NOMO-1 treated with DMSO at 0.1 percent for 48 hours (cell line): ENCODE measurements around the gene XPR1.
"Not testable (repeated sequence)": the region's sequence is repeated elsewhere in the genome, so short reads cannot be mapped to it uniquely, and the experiment has no call there.

ENCODE experiments used
- DNase-seq: peaks from one replicate; lab custom pipeline; 2025; ENCODE audit not compliant: unreplicated experiment; lab: John Stamatoyannopoulos, UW

Gene XPR1

DNA sequence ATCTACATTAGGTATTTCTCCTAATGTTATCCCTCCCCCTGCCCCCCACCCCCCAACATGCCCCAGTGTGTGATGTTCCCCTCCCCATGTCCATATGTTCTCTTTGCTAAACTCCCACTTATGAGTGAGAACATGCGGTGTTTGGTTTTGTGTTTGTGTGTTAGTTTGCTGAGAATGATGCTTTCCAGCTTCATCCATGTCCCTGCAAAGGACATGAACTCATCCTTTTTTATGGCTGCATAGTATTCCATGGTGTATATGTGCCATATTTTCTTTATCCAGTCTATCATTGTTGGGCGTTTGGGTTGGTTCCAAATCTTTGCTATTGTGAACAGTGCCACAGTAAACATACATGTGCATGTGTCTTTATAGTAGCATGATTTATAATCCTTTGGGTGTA lies 199.7 kb downstream of the XPR1 start:
- not testable (repeated sequence) for DNase-seq

DNA sequence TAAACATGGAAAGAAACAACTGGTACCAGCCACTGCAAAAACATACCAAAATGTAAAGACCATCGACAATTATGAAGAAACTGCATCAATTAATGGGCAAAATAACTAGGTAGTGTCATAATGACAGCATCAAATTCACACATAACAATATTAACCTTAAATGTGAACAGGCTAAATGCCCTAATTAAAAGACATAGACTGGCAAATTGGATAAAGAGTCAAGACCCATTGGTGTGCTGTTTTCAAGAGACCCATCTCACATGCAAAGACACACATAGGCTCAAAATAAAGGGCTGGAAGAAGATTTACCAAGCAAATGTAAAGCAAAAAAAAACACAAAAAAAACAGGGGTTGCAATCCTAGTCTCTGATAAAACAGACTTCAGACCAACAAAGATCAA lies 201.4 kb downstream of the XPR1 start:
- DNase-seq, result not testable (repeated sequence)

DNA sequence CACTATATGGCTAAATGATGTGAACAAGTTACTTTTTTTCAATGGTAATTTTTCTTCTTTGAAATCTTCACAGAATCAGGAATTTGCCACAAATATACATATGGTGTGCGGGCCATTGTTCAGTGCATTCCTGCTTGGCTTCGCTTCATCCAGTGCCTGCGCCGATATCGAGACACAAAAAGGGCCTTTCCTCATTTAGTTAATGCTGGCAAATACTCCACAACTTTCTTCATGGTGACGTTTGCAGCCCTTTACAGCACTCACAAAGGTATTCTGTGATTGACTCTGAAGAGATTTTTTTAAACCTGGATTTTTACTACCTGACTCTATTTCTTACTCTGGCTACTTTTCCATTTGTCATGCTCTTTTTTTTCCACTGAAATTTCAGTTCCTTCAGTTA lies 204.6 kb downstream of the XPR1 start:
- no peak for DNase-seq

DNA sequence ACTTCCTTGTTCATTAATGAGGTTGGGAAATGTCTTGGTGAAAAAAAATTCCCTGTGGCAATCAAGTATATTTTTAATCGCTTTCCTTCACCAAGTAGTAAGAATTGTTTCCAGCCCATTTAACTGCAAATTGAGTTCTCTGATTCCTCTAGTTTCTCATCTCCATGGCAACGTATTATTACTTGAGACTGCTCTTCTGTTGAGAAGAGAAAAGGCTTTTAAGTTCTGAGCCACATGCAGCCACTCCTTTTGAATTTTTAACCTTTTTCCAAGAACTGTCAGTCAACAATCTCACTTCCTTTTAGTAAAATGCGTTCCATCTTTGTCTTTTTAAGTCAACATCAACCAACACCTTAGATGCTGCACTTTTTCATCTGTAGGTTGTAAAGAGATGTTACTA lies 205.2 kb downstream of the XPR1 start:
- no peak for DNase-seq

DNA sequence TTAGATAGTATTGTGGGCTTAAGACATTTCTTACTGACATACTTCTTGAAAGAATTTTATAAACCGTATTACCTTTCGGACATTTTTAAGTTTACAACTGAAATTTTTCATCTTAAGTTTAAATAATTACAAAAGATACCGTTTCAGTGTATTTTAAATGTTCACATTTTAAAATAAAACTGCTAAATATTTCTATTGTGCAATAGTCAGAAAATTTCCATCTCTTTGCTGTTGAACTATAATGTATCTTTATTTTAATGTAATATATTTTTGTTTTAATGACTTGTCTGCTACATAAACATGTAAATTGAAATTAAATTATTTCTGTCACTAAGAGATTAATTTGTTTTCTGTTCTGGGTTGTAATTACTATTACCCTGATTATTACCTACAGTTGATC lies 206.7 kb downstream of the XPR1 start:
- no peak for DNase-seq

DNA sequence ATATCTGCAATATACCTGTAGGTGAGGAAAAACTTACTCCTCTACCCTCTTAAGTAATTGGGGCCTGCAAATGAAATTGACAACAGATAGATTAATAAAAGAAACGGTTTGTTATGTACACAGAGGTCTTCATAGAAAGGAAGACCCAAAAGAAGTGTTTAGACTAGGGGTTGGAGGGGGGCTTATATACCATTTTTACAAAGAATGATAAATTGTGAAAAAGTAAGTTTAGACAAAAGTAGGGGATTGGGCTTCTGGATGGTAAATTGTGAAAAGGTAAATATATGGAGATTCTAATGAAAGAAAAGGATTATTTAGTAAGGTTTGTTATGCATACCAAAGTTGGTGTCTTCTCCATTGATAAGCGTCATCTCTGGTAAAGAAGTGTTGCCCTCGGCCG lies 207.7 kb downstream of the XPR1 start:
- no peak for DNase-seq

DNA sequence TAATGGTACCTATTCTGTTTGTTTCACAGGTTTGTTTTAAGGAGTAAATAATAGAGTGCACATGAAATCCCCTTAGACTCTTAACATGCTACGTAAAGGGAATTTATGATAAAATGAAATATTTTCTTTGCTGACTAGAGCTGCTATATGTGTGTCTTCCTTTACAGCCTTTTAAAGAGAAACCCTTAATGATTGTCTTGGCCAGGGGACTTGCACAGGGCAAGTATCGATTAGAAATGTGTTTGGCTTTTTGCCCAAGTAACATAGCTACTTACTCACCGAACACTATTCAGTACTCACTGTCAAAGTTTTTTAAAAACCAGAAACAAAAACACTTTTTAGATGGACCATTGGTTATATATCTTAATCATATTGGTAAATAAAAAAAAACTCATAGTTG lies 209.6 kb downstream of the XPR1 start:
- DNase-seq, result no peak

DNA sequence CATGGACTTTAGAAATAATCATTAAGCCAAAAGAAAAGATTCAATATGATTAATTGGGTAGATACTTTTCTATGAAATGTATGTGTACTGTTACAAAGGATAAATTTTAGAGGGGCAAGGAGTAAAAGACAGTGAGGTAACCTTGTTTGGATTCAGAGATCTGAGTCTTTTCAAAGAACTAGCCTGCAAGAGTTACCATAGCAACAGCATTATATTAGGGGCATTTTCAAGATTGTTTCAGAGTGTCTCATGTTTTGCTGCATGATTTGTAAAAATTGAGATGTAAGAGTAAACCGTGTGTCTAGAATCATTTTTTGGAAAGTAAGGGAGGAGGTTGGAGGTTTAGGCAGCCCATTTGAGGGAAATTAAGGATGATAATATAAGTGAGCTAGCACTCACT lies 210.2 kb downstream of the XPR1 start:
- DNase-seq, result no peak

DNA sequence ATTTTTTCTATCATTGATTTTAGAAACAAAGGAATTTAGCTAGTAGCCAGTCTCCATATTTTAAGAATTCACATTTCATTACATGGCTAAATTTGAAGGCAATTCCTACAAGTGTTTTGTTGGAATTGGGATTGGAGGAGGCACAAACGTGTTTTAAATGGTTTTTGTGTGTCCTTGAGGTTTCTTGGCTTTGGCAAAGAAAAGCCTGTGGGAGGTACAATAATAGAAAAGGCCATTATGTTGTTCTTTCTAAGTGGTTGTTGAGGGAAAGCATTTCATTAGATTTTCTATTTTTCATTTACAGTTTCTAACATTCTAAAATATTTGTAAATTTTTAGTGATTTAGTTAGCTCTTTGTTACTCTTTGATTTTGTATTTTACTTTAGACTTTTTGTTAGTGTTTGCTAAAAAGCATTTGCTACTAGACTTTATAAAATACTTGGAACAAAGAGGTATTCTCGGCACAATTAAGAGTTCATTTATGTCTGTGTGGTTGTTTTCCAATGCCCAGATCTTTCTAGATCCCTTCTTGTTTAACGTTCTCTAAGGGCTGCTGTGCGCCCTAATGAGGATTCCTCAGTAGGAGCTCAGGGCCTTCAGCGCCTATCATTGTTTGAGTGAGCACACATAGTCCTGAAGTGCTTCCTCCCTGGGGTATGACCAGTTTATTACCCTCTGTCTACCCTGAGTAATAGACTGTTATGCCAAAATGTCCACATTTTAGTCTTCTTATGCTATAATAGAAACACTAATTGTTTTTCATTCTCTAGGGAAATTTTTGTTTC lies 210.9 kb downstream of the XPR1 start:
- DNase-seq, result no peak

DNA sequence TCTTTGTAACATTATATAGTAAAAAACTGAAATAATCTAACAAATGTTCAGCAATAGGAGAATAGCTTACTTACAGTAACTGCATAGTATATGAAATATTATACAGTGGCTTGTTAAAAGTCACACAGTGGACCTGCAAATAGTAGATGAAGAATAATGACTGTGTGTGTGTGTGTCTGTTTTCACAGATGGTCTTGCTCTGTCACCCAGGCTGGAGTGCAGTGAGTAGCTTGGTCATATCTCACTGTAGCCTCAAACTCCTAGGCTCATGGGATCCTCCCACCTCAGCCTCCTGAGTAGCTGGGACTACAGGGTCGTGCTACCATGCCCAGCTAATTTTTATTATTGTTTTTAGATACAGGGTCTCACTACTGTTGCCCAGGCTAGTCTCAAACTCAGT lies 213.5 kb downstream of the XPR1 start:
- DNase-seq, result no peak

DNA sequence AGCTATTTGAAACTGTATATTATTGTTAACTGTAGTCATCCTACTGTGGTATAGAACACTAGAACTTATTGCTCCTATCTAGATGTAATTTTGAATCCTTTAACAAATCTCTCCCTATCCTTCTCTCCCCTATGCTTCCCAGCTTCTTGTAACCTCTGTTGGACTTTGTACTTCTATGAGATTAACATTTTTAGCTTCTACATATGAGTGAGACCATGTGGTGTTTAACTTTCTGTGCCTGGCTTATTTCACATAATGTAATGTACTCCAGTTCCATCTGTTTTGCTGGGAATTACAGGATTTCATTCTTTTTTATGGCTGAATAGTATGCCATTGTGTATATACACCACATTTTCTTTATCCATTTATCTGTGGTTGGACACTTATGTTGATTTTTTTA lies 216.4 kb downstream of the XPR1 start:
- no peak for DNase-seq

DNA sequence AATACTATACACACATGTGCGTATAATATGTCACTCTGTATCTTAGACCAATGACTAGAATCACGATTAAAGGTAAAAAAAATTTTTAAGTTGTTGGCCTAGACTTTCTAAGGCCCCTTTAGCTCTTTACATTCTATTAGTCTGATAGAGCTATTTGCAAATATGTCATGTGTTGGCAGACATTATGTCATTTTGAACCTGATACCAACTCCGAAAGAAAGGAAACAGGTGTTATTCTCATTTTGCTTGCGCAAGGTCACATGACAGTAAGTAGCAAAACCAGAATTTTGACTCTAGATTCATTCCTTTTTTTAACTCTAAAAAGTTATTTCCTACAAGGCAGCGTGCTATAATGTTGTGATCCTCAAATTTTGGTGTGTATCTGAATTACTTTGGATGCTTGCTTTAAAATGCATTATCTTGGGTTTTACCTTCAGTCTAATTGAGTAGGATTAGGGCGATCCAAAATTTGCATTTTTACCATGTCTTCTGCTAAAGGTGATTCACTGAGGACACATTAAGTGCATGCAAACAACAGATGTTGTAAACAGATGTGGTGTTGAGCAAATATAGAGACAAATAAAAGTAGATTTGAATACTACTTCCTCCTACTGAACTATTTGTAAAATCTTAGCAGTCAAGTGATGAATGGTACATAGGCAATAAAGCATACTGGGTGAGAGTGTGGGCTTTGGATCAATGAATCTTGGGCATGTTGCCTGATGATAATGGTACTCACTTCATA lies 217.4 kb downstream of the XPR1 start:
- no peak for DNase-seq

DNA sequence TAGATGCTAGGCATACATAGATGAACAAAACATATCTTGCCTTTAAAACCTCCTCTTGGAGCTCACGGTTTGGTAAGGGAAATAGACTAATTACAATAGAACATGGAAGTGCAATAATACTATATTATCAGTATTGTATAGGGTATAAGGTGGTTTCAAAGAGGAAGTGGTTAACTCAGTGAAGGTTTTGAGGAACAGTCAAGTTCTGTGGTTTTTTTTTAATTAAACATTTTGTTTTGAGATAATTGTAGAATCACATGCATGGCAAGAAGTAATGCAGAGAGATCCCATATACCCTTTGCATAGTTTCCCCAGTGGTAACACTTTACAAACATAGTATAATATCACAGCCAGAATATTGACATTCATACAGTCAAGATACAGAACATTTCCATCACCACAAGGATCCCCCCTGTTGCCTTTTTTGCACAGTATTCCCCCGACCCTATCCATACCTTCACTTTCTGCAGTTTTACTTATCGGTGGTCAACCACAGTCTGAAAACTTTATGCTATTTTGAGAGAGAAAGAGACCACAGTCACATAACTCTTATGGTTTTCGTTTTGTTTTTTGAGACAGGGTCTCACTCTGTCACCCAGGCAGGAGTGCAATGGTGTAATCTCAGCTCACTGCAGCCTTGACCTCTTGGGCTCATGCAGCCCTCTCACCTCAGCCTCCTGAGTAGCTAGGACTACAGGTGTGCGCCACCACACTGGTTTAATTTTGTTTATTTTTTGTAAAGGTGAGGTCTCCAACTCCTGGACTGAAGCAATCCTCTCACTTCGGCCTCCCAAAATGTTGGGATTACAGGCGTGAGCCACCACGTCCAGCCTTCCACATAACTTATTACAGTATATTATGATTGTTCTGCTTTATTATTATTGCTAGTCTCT lies 220.4 kb downstream of the XPR1 start:
- peak; percentile 91 for DNase-seq

DNA sequence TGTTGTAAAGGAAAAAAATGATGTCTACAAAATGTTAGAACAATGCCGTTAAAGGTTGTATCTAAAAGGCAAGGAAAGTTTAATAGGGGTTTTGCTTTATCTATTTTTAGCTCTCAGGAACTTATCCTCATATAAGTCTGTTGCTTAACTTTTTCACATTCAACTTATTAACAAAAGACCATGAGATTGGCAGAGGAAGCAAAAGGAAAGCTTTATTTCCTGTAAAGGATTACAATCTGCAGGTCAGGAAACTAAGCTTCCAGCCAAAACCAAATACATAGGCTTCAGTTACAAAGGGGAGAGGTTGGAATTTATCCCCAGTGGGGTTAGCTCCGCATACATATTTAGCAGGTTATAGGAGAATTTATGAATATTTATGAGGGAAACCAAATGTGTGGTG lies 222.2 kb downstream of the XPR1 start:
- no peak for DNase-seq

DNA sequence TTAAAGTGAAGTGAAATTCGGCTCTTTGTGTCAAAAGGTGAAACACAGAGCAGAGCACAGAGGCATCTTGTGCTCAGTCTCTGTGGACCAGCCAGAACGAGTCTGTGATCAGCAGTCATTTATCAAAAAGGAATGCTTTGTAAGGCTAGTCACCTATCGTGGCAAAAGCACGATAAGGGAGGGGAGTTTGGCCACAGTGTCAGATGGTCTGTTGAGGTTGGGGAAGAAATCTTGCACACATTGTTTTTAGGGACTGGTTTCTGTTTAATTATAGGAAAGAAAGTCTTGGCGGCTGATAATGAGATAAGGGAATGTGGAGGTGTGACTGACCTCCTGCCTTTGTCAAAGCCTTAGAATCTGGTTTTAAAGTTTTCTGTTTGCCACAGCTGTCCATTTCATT lies 222.6 kb downstream of the XPR1 start:
- no peak for DNase-seq

DNA sequence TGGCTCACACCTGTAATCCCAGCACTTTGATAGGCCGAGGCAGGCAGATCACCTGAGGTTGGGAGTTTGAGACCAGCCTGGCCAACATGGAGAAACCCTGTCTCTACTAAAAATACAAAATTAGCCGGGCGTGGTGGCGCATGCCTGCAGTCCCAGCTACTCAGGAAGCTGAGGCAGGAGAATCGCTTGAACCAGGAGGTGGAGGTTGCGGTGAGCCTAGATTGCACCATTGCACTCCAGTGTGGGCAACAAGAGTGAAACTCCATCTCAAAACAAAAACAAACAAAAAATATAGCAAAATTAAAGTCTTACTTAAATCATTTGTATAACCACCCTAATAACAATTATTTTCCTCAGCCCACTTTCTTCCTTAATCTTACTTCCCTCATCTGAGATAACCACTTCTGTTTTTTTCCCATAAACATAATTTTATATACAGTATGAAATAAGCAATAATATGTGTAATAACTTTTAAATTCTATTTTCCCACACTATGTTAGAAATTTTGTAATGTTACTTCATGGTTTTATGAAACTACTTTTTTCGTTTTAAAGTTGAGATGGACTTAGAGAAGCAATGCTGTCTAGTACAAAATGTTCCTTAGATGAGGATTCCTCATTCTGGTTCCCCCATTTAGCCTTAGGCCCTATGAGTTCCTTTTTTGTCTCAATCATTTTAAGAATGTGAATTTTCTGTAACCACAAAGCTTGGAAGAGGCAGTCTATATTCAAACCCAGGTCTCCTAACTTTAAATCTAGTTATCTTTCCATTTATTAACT lies 226.3 kb downstream of the XPR1 start:
- peak; percentile 56 for DNase-seq

DNA sequence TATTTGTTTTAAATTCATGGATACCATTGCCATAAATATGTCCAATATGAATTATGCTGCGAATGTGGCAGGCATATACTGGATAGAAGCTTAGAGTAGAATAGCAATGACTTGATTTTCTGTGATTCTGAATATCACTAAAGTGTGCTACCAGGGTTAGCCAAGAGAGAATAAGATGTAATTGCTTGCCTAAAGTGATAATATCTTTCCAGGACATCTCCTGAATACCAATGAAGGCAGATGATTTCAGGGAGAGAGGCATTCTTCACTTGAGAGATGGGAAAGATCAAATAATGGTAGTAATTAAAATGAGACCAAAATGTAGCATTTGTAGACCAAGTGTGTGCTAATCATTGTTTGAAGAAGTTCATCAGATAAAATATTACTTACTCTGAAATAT lies 227.5 kb downstream of the XPR1 start:
- DNase-seq, result no peak

DNA sequence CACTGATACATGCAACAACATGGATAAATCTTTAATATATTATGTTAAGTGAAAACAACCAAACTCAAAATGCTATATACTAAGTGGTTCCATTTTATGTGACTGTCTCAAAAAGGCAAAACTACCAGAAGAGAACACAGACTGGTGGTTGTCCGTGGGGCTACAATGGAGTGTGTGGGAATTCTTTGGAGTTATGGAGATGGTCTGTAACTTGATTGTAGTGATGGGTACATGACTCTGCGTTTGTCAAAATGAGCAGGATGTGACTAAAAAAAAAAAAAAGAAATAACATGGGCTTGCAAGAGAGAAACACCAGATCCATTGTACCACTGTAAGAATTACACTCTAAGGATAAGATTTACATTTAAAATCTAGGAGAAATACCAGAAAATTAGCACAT lies 228.7 kb downstream of the XPR1 start:
- DNase-seq, result no peak

DNA sequence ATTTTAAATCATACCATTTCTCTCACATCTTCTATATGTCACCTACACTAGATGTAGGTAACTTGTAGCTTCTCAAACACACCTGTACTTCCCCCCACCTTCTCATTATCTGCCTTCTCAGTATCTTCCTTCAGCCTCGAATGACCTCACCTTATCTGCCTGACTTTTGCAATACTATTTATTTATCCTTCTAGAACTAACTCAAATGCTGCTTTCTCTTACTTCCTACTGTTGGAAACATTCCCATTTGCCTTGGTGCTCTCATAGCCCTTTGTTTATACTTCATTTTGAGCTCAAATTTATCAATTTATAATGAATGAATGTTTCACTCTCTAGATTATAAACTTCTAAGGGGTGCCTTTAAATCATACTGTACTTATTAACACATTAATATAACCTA lies 230.5 kb downstream of the XPR1 start:
- no peak for DNase-seq

DNA sequence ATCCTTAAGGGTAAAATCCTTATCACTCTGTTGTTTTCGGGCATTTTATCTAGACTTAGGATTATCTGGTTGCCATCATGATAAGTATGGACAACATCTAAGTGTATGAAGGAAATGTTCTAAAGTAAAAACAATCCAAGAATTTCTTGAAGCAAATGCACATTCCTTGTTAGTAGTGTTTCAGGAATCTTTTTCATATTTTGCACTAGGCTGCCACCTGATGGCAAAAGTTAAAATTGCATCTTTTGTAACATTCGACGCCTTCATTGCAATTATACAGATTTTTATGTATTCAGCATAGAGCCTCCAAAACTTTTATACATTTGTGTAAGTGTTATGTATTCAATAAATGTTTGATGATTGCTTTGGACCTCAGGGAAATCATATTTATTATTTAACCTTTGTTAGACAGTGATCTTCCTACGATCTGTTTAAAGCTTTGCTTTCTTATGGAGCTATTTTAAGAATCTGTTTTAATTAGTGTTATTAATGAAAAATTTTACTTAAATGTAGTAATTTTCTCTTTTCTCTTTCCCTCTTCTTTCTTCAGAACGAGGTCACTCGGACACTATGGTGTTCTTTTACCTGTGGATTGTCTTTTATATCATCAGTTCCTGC lies 231.4 kb downstream of the XPR1 start:
- peak; percentile 32 for DNase-seq
